ENCODE measurements around the gene ANKRD31.

The ANKRD31 gene

GRCh38 chr5:75236322-75237316, at the start of gene ANKRD31:
ANKRD31 (minus strand) TSS chr5:75236878; CDS start chr5:75236686, 192 bp downstream.
- peak; percentile 80 for DNase-seq (ENCODE audit: low read depth)
- TF ChIP-seq CTCF (IDR thresholded peaks at IDR 0.05; ENCODE audit: insufficient read depth, low read depth, low read length, missing control alignments): peak; percentile 26
- peak within 1 kb of the TSS; percentile 65 for H3K4me3 ChIP-seq (ENCODE audit: low read length)

GRCh38 chr5:75286211-75286773, 49.6 kb upstream of the ANKRD31 start:
- TF ChIP-seq CTCF (IDR thresholded peaks at IDR 0.05; ENCODE audit: insufficient read depth, low read depth, low read length, missing control alignments): no peak
- no peak for DNase-seq (ENCODE audit: low read depth)
- H3K4me3 ChIP-seq (ENCODE audit: low read length): no peak overlapping the region

- no peak for TF ChIP-seq CTCF (IDR thresholded peaks at IDR 0.05; ENCODE audit: insufficient read depth, low read depth, low read length, missing control alignments)
- H3K4me3 ChIP-seq (ENCODE audit: low read length): no peak overlapping the region
- DNase-seq (ENCODE audit: low read depth): no peak
Measured at GRCh38 chr5:75282581-75282980, 45.9 kb upstream of the ANKRD31 start.

GRCh38 chr5:75281716-75282465, 45.2 kb upstream of the ANKRD31 start:
- DNase-seq (ENCODE audit: low read depth): peak; percentile 58
- TF ChIP-seq CTCF (IDR thresholded peaks at IDR 0.05; ENCODE audit: insufficient read depth, low read depth, low read length, missing control alignments): no peak
- H3K4me3 ChIP-seq (ENCODE audit: low read length): no peak overlapping the region

GRCh38 chr5:75279321-75279720, 42.6 kb upstream of the ANKRD31 start:
- peak; percentile 28 for TF ChIP-seq CTCF (IDR thresholded peaks at IDR 0.05; ENCODE audit: insufficient read depth, low read depth, low read length, missing control alignments)
- DNase-seq (ENCODE audit: low read depth): no peak
- no peak overlapping the region for H3K4me3 ChIP-seq (ENCODE audit: low read length)

- no peak for TF ChIP-seq CTCF (IDR thresholded peaks at IDR 0.05; ENCODE audit: insufficient read depth, low read depth, low read length, missing control alignments)
- peak; percentile 79 for DNase-seq (ENCODE audit: low read depth)
- H3K4me3 ChIP-seq (ENCODE audit: low read length): no peak overlapping the region
Measured at GRCh38 chr5:75277463-75277862, 40.8 kb upstream of the ANKRD31 start.

Data from epithelial cell of esophagus (primary cell).